HTERT RPE-1 (cell line): ENCODE measurements around the gene CDK3.
"Not testable (repeated sequence)": the region's sequence is repeated elsewhere in the genome, so short reads cannot be mapped to it uniquely, and the experiment has no call there.

ENCODE experiments used
- in situ Hi-C: fragments of 300-500 bp; cut with MboI; formaldehyde crosslinking; loops from 4 replicates; pipeline ENCODE4 v1.14.3; 2020; ENCODE audit warnings: low sequenced_read_pairs

The CDK3 gene

GRCh38 chr17:76036497-76037261 is 36.0 kb downstream of the CDK3 start:
- in situ Hi-C loops: no loop called here

- in situ Hi-C loops: no loop called here
Observed at GRCh38 chr17:76038050-76038449, 37.4 kb downstream of the CDK3 start.

GRCh38 chr17:76039121-76039520 is 38.5 kb downstream of the CDK3 start:
- in situ Hi-C loops: no loop called here

- in situ Hi-C loops: no loop called here
Observed at GRCh38 chr17:76040376-76040775, 39.7 kb downstream of the CDK3 start.

- in situ Hi-C loops: not testable (repeated sequence)
Observed at GRCh38 chr17:76042868-76043267, 42.2 kb downstream of the CDK3 start.

DNA sequence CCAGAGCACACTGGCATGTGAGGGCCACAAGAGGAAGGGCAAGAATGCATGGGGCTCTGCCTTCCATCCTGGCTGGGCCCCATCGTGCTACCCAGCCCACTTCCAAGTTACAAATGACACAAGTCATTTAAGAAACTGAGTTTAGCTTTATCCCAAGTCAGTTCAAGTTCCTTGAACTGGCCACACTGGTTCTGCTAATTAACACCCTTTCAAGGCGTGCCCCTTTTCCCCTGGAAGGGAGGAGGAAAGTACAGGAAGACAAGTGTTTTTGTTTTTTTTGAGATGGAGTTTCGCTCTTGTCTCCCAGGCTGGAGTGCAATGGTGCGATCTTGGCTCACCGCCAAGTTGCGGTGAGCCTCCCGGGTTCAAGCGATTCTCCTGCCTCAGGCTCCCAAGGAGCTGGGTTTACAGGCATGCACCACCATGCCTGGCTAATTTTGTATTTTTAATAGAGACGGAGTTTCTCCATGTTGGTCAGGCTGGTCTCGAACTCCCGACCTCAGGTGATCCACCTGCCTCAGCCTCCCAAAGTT is 43.9 kb downstream of the CDK3 start:
- in situ Hi-C loops: not testable (repeated sequence)

GRCh38 chr17:76046064-76046463 is 45.4 kb downstream of the CDK3 start:
- in situ Hi-C loops: no loop called here

DNA sequence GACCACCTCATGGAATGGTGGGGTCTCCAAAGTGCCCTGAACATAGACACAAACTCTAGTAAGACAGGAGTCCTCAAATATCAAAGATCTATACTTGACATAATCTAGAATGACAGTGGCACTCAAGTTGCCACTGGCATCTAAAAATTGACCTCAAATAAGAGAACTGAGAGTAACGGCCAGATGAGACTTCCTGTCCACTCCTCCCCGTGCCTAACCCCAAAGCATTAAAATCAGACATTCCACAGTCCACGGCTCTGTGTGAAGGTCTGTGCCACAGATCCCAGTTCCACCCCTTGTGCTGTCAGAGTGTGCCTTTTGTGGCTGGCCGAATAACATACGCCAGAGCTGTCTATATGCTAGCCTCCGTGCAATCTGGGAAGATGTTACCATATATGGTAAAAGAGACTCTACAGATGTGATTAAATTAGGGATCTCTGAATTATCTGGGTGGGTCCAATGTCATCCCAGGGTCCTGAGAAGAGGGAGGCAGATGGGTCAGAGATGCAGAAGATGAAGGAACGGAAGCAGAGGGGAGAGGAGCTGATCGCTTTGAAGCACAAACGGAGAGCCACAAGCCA is 47.5 kb downstream of the CDK3 start:
- in situ Hi-C loops: no loop called here

- in situ Hi-C loops: no loop called here
Observed at GRCh38 chr17:76048711-76049110, 48.1 kb downstream of the CDK3 start.

DNA sequence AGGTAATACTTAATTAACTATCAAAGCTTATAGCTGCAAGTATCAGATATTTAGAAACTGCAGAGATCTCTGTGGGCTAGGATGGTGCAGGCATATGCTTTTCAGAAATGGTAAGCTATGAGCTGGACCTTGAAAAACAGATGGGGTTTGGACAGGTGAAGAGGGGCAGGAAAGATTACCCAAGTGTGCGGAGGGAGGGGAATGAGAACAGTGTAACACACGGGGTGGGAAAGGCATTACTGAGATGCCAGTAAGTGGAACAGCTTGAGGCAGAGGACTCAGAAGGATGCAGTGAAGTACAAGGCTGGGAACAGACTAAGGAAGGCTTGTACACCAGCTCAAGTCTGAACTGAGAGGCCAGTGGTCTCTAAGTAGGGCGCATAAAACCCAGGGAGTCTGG is 48.6 kb downstream of the CDK3 start:
- in situ Hi-C loops: no loop called here

GRCh38 chr17:76049836-76050537 is 49.3 kb downstream of the CDK3 start:
- in situ Hi-C loops: no loop called here

DNA sequence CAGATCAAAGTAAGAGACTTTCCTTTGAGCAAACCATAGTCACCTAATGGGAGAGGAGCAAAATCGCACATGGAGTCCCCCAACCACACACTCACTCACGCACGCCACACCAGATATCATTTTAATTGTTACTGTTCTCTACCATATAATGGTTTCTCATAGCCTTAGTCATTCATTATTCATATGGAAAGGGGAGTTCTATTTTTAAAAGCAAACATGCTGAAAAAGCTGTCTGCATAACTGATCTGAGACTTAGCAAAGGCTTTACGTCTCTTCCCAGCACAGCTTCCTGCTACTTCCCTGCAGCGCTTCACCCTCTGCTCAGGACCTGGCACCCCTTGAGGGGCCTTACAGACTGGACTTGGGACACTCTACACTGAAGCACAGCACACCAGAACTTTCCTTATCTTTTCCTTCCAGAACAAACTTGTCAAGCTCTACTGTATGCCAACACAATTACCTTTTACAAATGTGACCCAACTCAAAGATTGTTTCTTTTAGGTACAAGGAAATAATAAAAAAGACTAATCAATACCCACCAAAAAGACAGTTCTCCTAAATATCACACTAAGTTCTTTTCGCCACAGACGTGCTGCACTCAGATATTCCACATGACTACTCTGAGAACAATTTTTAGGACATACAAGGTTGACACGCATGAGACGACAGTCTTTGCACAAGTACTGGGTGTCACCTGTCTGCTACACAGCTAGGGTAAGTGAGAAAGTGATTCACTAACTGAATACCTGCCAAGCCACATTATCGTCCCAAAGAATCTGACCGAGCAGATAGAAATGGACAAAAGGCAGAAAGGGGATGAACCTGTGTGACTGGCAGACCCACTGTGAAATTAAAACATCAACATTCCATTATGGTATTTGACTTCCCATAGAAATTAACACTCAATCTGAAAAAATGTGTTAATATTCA is 50.1 kb downstream of the CDK3 start:
- in situ Hi-C loops: no loop called here

DNA sequence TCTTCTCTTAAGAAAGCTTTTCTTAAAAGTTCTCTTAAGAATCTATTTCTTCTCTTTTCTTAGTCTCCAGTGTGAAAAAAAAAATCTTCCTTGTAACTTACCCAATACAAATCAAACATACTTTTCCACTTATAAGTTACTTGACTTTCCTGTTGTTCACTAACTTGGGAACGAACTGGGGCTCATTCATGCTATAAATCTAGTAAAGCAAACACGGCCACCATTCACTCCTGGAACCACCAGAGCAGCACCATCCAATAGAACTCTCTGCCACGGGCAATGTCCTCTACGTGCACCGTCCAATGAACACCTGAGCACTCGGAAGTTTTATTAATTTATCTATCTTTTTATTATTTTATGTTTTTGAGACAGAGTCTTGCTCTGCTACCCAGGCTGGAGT is 50.9 kb downstream of the CDK3 start:
- in situ Hi-C loops: no loop called here

- in situ Hi-C loops: no loop called here
Observed at GRCh38 chr17:76053246-76054111, 52.8 kb downstream of the CDK3 start.

DNA sequence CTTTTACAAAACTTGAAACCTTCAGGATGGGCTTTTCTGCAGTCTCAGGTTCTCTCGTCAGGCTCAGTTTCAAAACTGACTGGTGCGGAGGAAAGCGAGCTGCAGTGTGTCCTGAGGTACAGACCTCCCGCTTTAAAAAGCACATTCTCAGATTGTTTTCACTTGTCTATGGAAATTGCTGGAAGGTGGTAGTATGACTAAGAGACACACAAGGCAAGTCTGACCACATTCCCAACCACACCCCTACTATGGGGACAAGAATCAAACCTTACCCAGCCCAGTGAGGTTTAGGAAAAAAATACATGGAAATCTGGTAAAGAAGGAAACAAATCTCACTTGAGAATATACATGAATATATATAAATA is 53.4 kb downstream of the CDK3 start:
- in situ Hi-C loops: no loop called here
